H1 (cell line): ENCODE results near the gene OPALIN. TPM values are rescaled to one million over a fixed set of nuclear protein-coding genes. Genes with fewer than 3 reads are reported as not detected.

Experiments
- BRCA1 ChIP-seq: IDR thresholded peaks from 2 replicates; pipeline ENCODE4 v1.6.1; 2012; ENCODE audit warnings: low read depth, low read length, improper control_type of control experiment
- CTBP2 ChIP-seq: IDR thresholded peaks from 2 replicates; pipeline ENCODE4 v1.7.0; 2011; ENCODE audit warnings: borderline replicate concordance, mild to moderate bottlenecking, moderate library complexity, mixed read lengths, low read length; ENCODE audit not compliant: insufficient read depth, insufficient read length
- EP300 ChIP-seq, 2 experiments: IDR thresholded peaks; 1 replicate in 1 of 2; 2 replicates in 1 of 2; pipeline ENCODE4 v1.6.1; 2011 to 2012; ENCODE audit warnings: low read depth in 2 of 2, low read length in 2 of 2, mild to moderate bottlenecking in 2 of 2, borderline replicate concordance in 1 of 2, inconsistent platforms in 1 of 2, moderate library complexity in 1 of 2
- FOSL1 ChIP-seq: IDR thresholded peaks from 2 replicates; pipeline ENCODE4 v1.6.1; 2011; ENCODE audit warnings: mild to moderate bottlenecking, low read depth, low read length, moderate library complexity; ENCODE audit not compliant: insufficient read depth
- HDAC2 ChIP-seq, 2 experiments: fragments of 300-600 bp in 1 of 2; sonication (generic) in 1 of 2; IDR thresholded peaks; 2 replicates each; pipeline ENCODE4 v1.6.1; 2011 to 2012; ENCODE audit warnings: low read depth in 2 of 2, low read length in 2 of 2, mild to moderate bottlenecking in 2 of 2, moderate library complexity in 2 of 2, borderline replicate concordance in 1 of 2, inconsistent platforms in 1 of 2
- JUND ChIP-seq: IDR thresholded peaks from 2 replicates; pipeline ENCODE4 v1.6.1; 2011; ENCODE audit warnings: mild to moderate bottlenecking, improper control_type of control experiment, low read length
- KDM1A ChIP-seq: fragments of 200-600, 300-600 bp; sonication (generic); IDR thresholded peaks from 2 replicates; pipeline ENCODE4 v1.7.1; 2016; ENCODE audit warnings: mild to moderate bottlenecking, low read length, borderline replicate concordance
- MAFK ChIP-seq: IDR thresholded peaks from 2 replicates; pipeline ENCODE4 v1.6.1; 2012; ENCODE audit warnings: low read depth, mild to moderate bottlenecking, improper control_type of control experiment, low read length
- PHF8 ChIP-seq: fragments of 200-600 bp; sonication (generic); conservative IDR thresholded peaks from 2 replicates; pipeline ENCODE4 v1.7.1; 2012; ENCODE audit warnings: low read depth, mild to moderate bottlenecking, inconsistent platforms, low read length, moderate library complexity
- POLR2A ChIP-seq, 2 experiments: IDR thresholded peaks; 1 replicate in 1 of 2; 2 replicates in 1 of 2; pipeline ENCODE4 v1.6.1; 2011; ENCODE audit warnings: low read depth in 2 of 2, low read length in 2 of 2, mild to moderate bottlenecking in 2 of 2; ENCODE audit errors: control extremely low read depth in 1 of 2
- POLR2AphosphoS5 ChIP-seq: IDR thresholded peaks from 2 replicates; pipeline ENCODE4 v1.6.1; 2011; ENCODE audit warnings: low read depth, low read length
- POU5F1 ChIP-seq: IDR thresholded peaks from 2 replicates; pipeline ENCODE4 v1.6.1; 2011; ENCODE audit warnings: low read depth, mild to moderate bottlenecking, low read length, moderate library complexity
- RAD21 ChIP-seq, 2 experiments: IDR thresholded peaks in 1 of 2; conservative IDR thresholded peaks in 1 of 2; 2 replicates each; pipeline ENCODE4 v1.6.1; 2011; ENCODE audit warnings: low read depth in 2 of 2, low read length in 2 of 2, improper control_type of control experiment in 1 of 2, inconsistent platforms in 1 of 2, mild to moderate bottlenecking in 1 of 2, moderate library complexity in 1 of 2
- SIRT6 ChIP-seq: IDR thresholded peaks from one replicate; pipeline ENCODE4 v1.7.1; 2012; ENCODE audit warnings: low read length, inconsistent platforms
- TCF12 ChIP-seq: IDR thresholded peaks from 2 replicates; pipeline ENCODE4 v1.6.1; 2011; ENCODE audit warnings: low read depth, mild to moderate bottlenecking, low read length
- YY1 ChIP-seq: IDR thresholded peaks from 2 replicates; pipeline ENCODE4 v1.6.1; 2011; ENCODE audit warnings: low read depth, mild to moderate bottlenecking, low read length
- ZNF274 ChIP-seq: IDR thresholded peaks from 2 replicates; pipeline ENCODE4 v1.7.0; 2012; ENCODE audit warnings: low read length, borderline replicate concordance; ENCODE audit errors: extremely low read depth
- polyA plus RNA-seq, 7 experiments: library from polyadenylated mRNA; depleted of rRNA in 3 of 7; stranded (reverse) in 5 of 7; unstranded in 2 of 7; fragments of >200 nt in 5 of 7; fragments of 200-250 nt in 2 of 7; gene quantifications; 1 replicate in 5 of 7; 2 replicates in 1 of 7; 4 replicates in 1 of 7; pipeline versions ENCODE4 v1.2.1 to v1.2.3, GENCODE V29; 2011 to 2013; ENCODE audit warnings: missing spikeins in 2 of 7, mixed read lengths in 2 of 7
- total RNA-seq: library from RNA; stranded (reverse); fragmentation: NEBNext Ultra II Directional; extraction: Animal tissue kit (Norgen Biotek cat#: 25700); gene quantifications from 2 replicates; pipeline ENCODE4 v1.2.1, GENCODE V29; 2021
- TF ChIP-seq, protein P1 (sequence below): IDR thresholded peaks from 2 replicates; pipeline ENCODE4 v1.6.1; 2012; ENCODE audit warnings: inconsistent platforms
- TF ChIP-seq, protein P2 (sequence below), 3 experiments: IDR thresholded peaks; 1 replicate in 2 of 3; 2 replicates in 1 of 3; pipeline versions ENCODE4 v1.5.1 to v1.6.1; 2011; ENCODE audit warnings: low read length in 3 of 3, mild to moderate bottlenecking in 3 of 3, inconsistent platforms in 2 of 3, low read depth in 1 of 3, moderate library complexity in 1 of 3; ENCODE audit not compliant: insufficient read depth in 1 of 3; ENCODE audit errors: control extremely low read depth in 1 of 3
- TF ChIP-seq, protein P3 (sequence below): IDR thresholded peaks from 2 replicates; pipeline ENCODE4 v1.6.1; 2011; ENCODE audit warnings: low read depth, mild to moderate bottlenecking, low read length; ENCODE audit not compliant: insufficient read depth

The OPALIN gene
- total and polyA plus RNA-seq, 2 of the 8 experiments (the other 6 are each of a cell fraction or from before 2014, with no cell fraction given) = 0.03 TPM; not detected in 1

DNA sequence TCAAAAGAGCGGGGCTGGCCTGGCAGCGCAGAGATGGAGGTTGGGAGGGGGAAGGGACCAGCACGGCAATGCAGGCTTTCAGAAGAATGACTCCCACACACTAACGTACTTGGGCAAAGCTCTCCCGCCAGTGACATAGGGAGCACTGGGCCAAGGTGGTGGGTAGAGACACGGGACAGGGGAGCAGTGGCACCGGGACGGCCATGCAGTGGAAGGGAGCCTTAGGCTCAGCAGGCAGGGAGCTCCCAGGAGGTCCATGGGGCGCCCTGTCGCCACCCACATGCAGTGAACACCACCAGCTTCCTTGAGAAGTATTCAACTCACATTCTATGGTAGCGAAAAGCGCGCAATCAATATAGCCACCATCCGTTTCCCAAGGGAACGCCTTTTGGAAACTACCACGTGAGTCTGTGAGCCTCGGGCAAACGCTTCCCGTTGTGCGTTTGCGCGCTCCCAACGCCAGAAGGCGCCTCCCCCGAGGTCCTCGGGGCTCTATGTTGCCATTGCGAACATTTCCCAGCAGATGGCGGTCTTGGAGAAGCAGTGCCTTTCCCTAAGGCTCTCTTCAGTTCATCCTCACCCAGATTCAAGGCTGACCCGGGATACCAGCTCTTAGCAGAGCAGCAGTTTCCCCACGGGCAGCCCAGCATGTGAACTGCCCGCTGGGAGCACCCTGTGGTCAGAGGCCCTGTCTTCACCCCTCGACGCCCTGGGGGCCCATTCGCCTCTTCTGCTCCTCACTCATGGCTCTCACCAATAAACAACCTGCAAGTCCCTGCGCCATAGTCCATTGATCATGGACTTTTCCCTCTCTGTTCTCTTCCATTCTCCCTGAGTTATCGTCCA is 16.4 kb upstream of the OPALIN start (continued):
- no peak for TF ChIP-seq ZNF274
- no peak for TF ChIP-seq POLR2A (IDR thresholded peaks at IDR 0.05; ENCODE audit: control extremely low read depth in 1 of 2, low read depth in 2 of 2, low read length in 2 of 2)
- TF ChIP-seq KDM1A = no peak
- no peak for TF ChIP-seq POU5F1
- TF ChIP-seq EP300 (IDR thresholded peaks at IDR 0.05; ENCODE audit: borderline replicate concordance in 1 of 2, low read depth in 2 of 2, low read length in 2 of 2) = no peak
- 0 out of 2 replicates have a peak, but pooled peaks have one; percentile 7 for TF ChIP-seq JUND
- TF ChIP-seq HDAC2 (IDR thresholded peaks at IDR 0.05; ENCODE audit: borderline replicate concordance in 1 of 2, low read depth in 2 of 2, low read length in 2 of 2) = no peak
- TF ChIP-seq MAFK = no peak
- no peak for TF ChIP-seq POLR2AphosphoS5
- TF ChIP-seq BRCA1 = no peak
- TF ChIP-seq, protein P1, sequence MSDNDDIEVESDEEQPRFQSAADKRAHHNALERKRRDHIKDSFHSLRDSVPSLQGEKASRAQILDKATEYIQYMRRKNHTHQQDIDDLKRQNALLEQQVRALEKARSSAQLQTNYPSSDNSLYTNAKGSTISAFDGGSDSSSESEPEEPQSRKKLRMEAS = peak; percentile 84
- no peak for TF ChIP-seq FOSL1
- no peak for TF ChIP-seq PHF8
- TF ChIP-seq YY1 = no peak; the same call in 1 of the 2 replicates
- TF ChIP-seq SIRT6 = no peak
- no peak for TF ChIP-seq CTBP2
- no peak for TF ChIP-seq TCF12
- TF ChIP-seq, protein P2, sequence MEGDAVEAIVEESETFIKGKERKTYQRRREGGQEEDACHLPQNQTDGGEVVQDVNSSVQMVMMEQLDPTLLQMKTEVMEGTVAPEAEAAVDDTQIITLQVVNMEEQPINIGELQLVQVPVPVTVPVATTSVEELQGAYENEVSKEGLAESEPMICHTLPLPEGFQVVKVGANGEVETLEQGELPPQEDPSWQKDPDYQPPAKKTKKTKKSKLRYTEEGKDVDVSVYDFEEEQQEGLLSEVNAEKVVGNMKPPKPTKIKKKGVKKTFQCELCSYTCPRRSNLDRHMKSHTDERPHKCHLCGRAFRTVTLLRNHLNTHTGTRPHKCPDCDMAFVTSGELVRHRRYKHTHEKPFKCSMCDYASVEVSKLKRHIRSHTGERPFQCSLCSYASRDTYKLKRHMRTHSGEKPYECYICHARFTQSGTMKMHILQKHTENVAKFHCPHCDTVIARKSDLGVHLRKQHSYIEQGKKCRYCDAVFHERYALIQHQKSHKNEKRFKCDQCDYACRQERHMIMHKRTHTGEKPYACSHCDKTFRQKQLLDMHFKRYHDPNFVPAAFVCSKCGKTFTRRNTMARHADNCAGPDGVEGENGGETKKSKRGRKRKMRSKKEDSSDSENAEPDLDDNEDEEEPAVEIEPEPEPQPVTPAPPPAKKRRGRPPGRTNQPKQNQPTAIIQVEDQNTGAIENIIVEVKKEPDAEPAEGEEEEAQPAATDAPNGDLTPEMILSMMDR (IDR thresholded peaks at IDR 0.05; ENCODE audit: control extremely low read depth in 1 of 3, insufficient read depth in 1 of 3, low read depth in 1 of 3, low read length in 3 of 3) = peak; percentile 95 to 100 (median 100)
- TF ChIP-seq, protein P3, sequence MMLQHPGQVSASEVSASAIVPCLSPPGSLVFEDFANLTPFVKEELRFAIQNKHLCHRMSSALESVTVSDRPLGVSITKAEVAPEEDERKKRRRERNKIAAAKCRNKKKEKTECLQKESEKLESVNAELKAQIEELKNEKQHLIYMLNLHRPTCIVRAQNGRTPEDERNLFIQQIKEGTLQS = no peak
- peak; percentile 95 to 96 for TF ChIP-seq RAD21 (IDR thresholded peaks at IDR 0.05 in 1 of 2, conservative IDR thresholded peaks at IDR 0.05 in 1 of 2; ENCODE audit: low read depth in 2 of 2, low read length in 2 of 2)
